GM19025 (cell line): Measurements from ENCODE around the gene JARID2.
"Not testable (repeated sequence)": the region's sequence is repeated elsewhere in the genome, so short reads cannot be mapped to it uniquely, and the experiment has no call there.

Source experiments
- ATAC-seq: cut with Tn5 transposase; IDR thresholded peaks from one replicate; pipeline ENCODE4 v1.9.1; 2021; ENCODE audit warnings: mild to moderate bottlenecking, low read depth, moderate library complexity; ENCODE audit not compliant: unreplicated experiment

Gene JARID2

GRCh38 chr6:15305496-15305895 is 59.6 kb downstream of the JARID2 start:
- ATAC-seq: no peak

DNA sequence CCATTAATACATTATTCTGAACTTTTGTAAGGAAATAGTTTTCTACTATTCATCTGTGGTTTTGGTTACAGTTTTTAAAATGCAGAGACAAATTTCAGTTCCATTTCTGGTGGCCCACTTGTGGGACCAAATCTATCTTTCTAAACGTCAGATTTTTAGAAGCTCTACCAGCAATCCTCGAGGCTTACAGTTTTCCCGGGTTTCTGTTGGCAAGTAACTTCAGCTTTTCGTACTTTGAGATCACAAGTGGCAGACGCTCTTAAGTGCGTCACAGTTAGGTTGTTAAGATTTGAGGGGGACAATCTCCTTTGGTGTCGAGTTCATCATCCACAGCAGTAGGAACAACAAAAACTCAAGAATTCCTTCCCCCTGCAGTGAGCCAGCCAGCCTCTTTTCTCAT is 60.0 kb downstream of the JARID2 start:
- no peak for ATAC-seq

- ATAC-seq: no peak
Measured at GRCh38 chr6:15308435-15309213, 62.8 kb downstream of the JARID2 start.

- no peak for ATAC-seq
Measured at GRCh38 chr6:15309611-15310283, 63.9 kb downstream of the JARID2 start.

DNA sequence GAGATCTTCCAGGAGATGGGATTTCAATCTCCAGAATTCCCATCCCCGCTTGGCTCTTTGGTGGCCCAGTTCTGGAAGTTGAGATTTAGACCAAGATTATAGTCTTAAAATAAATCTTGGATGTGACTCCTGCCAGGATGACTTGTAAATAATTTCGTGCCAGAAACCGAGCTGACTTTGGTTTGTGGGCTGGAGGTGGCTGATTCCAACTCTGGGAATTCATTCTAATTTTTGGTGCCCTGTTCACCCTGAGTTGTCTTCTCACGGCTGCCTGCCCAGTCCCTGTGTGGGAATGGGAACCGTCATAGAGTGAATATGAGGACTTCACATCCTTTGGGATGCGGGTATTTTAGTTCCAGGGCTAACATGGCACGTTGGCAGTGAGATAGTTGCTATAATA is 64.8 kb downstream of the JARID2 start:
- no peak for ATAC-seq

GRCh38 chr6:15312500-15312899 is 66.6 kb downstream of the JARID2 start:
- no peak for ATAC-seq

GRCh38 chr6:15313367-15313766 is 67.5 kb downstream of the JARID2 start:
- no peak for ATAC-seq

GRCh38 chr6:15316754-15317153 is 70.9 kb downstream of the JARID2 start:
- no peak for ATAC-seq

DNA sequence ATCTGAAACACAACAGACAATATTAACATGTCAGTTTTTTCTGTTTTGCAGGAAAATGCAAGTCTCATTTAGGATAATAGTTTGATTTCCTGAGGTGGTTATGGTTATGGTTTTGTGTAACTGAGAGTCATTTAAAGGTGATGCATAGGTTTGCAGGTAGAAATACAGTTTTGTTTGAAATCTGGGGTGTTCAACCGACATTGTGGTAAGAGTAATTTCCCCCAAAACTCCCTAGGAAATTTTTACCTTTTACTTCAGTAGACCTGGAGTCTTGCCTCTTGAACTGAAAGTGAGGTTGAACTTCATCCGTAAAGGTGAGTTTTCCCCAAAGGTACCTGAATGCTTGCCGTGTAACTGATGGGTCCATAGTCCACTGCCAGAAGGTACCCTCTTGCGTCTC is 71.4 kb downstream of the JARID2 start:
- no peak for ATAC-seq

GRCh38 chr6:15317934-15318902 is 72.3 kb downstream of the JARID2 start:
- ATAC-seq: no peak

- no peak for ATAC-seq
Measured at GRCh38 chr6:15319677-15320076, 73.8 kb downstream of the JARID2 start.

GRCh38 chr6:15320693-15321092 is 74.8 kb downstream of the JARID2 start:
- ATAC-seq: no peak

- no peak for ATAC-seq
Measured at GRCh38 chr6:15322184-15322583, 76.3 kb downstream of the JARID2 start.

DNA sequence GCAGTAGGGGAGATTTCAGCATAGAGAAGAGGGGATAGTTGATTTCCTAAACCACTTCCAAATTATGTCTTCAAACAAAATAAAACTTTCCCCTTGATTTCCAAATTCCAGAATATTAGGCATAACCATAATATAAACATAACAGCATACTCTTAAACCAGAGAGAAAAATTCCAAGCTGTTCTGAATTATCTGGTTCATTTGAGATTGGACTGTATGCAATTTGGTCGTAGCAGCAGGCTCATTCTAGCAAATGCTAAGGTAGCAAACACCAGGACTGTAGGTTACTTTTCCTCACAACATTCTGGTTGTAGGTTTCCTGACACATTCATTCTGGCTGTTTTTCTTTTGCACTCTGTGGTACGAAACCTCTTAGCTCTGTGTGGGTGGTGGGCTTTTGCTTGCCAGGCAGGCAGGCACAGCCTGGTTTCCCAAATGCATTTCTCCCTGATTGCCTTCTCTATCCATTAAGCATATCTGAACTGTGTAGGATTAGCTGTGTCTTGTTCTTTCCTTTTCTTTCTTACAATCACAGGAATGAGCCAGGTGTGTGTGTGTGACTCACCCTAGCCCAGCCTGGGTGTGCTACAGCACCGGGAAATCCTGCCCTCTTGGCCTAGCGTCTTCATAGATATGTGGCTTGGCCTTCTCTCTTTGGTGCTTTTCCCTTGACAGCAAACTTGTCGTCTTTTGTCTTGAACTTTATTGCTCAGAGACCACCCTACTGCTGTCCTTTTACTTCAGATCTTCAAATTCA is 77.1 kb downstream of the JARID2 start:
- ATAC-seq: no peak

GRCh38 chr6:15323611-15324010 is 77.7 kb downstream of the JARID2 start:
- ATAC-seq: not testable (repeated sequence)

DNA sequence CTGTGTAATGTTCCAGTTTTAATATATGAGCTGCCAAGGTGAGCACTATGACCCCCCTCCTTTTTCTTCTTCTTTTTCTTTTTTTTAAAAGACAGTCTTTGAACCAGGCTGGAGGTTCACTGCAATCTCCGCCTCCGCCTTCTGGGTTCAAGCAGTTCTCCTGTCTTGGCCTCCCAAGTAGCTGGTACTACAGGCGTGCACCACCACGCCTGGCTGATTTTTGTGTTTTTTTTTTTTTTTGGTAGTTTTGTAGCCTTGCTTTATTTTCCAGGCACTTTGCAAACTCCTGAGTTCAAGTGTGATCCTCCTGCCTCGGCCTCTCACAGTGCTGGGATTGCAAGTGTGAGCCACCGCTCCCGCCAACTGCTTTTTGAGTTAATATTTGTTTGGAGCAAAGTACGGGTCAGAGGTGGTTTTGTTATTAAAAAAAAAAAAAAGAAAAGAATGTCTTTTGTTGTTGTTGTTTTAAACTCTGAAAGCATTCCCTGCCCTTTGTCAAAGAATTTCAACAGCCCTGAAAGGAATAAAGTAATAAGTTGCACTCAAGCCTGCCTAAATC is 78.6 kb downstream of the JARID2 start:
- no peak for ATAC-seq

GRCh38 chr6:15325540-15325955 is 79.7 kb downstream of the JARID2 start:
- ATAC-seq: no peak

DNA sequence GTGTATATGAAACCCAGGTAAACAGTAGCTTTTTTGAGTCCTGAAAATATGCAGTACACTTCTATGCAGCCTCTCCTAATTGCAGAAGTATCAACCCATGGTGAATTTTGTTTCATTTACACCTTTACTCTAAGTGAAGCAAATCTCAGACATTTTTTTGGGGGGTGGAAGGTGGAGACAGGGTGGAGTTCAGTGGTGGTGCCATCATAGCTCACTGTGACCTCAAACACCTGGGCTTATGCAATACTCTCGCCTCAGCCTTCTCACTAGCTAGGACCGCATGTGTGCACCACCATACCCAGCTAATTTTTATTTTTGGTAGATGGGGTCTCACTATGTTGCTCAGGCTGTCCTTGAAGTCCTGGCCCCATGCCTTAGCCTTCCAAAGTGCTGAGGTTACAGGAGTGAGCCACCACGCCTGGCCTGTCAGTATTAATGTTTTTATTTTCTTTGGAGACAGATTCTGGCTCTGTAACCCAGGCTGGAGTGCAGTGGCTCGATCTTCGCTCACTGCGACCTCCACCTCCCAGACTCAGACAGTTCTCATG is 80.3 kb downstream of the JARID2 start:
- no peak for ATAC-seq

DNA sequence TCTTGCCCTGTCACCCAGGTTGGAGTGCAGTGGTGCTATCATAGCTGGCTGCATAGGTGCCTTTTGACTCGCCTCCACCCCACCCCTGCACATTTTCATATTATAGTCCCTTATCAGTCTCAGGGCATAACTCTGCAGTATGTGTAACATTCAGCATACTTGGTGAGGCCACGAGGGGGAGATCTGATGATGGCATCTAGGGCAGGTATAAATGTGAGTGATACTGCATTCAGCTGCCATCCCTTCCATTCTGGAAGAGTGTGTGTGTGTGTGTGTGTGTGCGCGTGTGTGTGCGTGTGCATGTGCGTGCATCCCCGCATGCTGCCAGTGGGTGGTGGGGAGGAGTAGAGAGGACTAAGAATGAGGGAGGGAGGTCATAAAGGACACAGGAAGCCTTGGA is 81.4 kb downstream of the JARID2 start:
- ATAC-seq: no peak
